Peyer's patch (tissue), 4 donors: ENCODE measurements around the gene BTK. TPM values are rescaled to one million over a fixed set of nuclear protein-coding genes. Genes with fewer than 3 reads are reported as not detected.

ENCODE experiments used
- DNase-seq, 3 donors: peaks; one replicate each; pipeline ENCODE4 v3.0.0-alpha.2; 2017 to 2019
- H3K27ac ChIP-seq, 4 donors: fragments of 200-600 bp; sonication (generic); one replicate each; pipeline ENCODE4 v1.5.1; 2016 to 2019
- H3K27me3 ChIP-seq, 2 donors: fragments of 200-600 bp; sonication (generic); one replicate each; pipeline ENCODE4 v1.5.1; 2019
- H3K36me3 ChIP-seq, 3 donors: fragments of 200-600 bp; sonication (generic); one replicate each; pipeline ENCODE4 v1.5.1; 2016 to 2019
- H3K4me1 ChIP-seq, 4 donors: fragments of 200-600 bp; sonication (generic); one replicate each; pipeline ENCODE4 v1.5.1; 2016 to 2019
- H3K4me3 ChIP-seq, 4 donors: fragments of 200-600 bp; sonication (generic); 1 replicate in 3 of 4; 2 replicates in 1 of 4; pipeline ENCODE4 v1.5.1; 2016 to 2019; ENCODE audit warnings: mild to moderate bottlenecking in 1 of 4
- H3K9me3 ChIP-seq, 4 donors: fragments of 200-600 bp; sonication (generic); one replicate each; pipeline ENCODE4 v1.5.1; 2016 to 2019; ENCODE audit warnings: mild to moderate bottlenecking in 1 of 4
- CTCF ChIP-seq, 6 experiments: fragments of 450-650 bp in 4 of 6; fragments of 200-600 bp in 2 of 6; sonication (generic) in 1 of 6; IDR thresholded peaks; one replicate each; pipeline ENCODE4 v1.5.1; 2017 to 2019; ENCODE audit warnings: antibody characterized with exemption in 6 of 6, mild to moderate bottlenecking in 3 of 6, moderate library complexity in 1 of 6
- POLR2A ChIP-seq, 2 donors: fragments of 450-650 bp; IDR thresholded peaks; one replicate each; pipeline ENCODE4 v1.5.1; 2017; ENCODE audit warnings: antibody characterized with exemption in 2 of 2, mild to moderate bottlenecking in 2 of 2, moderate library complexity in 2 of 2
- total RNA-seq, 4 donors: library from RNA; depleted of rRNA; stranded (reverse); fragments of >200 nt; gene quantifications; one replicate each; pipeline ENCODE4 v1.1.0, GENCODE V29; 2016

Gene BTK
- total RNA-seq, 4 donors from 2014 or later, result 1.4 to 66.8 (median 6.0) TPM; not detected in 1

DNA sequence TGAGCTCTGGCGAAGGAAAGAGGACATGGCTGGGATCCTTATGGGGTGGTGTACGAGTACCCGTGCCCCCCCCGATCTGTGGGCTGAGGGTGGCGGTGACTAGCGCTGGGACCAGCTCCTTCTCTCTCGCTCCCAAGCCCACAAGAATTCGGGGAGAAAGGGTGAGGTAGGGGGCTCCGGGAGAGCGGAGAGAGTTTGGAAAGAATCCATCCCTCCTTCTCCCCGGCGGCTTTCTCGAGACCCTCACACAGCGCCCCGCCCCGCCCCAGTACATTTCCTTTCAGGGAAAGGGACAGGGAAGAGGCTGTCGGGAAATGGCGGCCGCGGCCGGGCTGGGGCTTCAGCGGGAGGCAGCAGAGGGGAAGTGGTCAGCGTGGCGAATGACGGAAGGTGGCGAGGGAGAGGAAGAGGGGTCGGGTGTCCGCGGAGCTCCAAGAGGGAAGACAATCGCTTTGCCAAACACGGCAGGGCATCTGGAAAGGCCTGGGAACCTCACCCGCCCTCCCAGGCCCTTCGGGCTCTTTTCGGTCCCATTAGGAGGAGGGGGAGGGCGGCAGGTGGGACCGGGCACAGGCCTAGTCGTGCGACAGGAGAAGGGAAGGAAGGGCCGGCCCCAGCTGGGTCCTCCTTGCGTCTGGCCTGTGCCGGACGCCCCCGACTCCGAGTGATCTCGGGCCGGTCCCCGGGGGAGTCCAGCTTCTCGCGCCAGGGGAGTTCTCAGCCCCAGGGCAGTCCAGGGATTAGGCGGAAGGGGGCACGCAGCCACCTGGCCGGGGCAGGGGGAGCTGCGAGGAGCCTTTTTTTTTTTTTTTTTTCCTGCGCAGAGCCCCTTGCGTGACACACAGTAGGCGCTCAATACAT lies 32.2 kb upstream of the BTK start:
- Histone ChIP-seq H3K27me3 (no peaks in the 10 kb centered on the region), H3K9me3 (no peaks in the 10 kb centered on the region), H3K4me3 (peak overlapping the region; percentile 49 to 69 (median 60)), H3K36me3 (no peaks in the 10 kb centered on the region), H3K27ac (peak overlapping the region; percentile 76 to 92 (median 83)), H3K4me1 (peaks cover 0 to 15% (median 0%) of the 10 kb centered on the region in 4 donors)
- TF ChIP-seq CTCF (IDR thresholded peaks at IDR 0.05) (no peak), POLR2A (IDR thresholded peaks at IDR 0.05) (no peak)
- peak; percentile 51 to 77 (median 67) for DNase-seq

GRCh38 chrX:101417190-101417589 lies 31.2 kb upstream of the BTK start:
- no peak for DNase-seq
- no peak overlapping the region for H3K4me3 ChIP-seq
- peaks cover 0 to 9% (median 0%) of the 10 kb centered on the region in 3 donors for H3K36me3 ChIP-seq
- H3K27ac ChIP-seq, result peak overlapping the region in 2 of 4 donors; percentile 90 to 92
- H3K9me3 ChIP-seq, result no peaks in the 10 kb centered on the region
- TF ChIP-seq POLR2A (IDR thresholded peaks at IDR 0.05) (no peak), CTCF (IDR thresholded peaks at IDR 0.05) (no peak)
- no peaks in the 10 kb centered on the region for H3K27me3 ChIP-seq
- H3K4me1 ChIP-seq, result peaks cover 0 to 15% (median 0%) of the 10 kb centered on the region in 4 donors

- Histone ChIP-seq H3K36me3 (peaks cover 0 to 14% (median 0%) of the 10 kb centered on the region in 3 donors), H3K9me3 (no peaks in the 10 kb centered on the region), H3K27ac (no peak overlapping the region), H3K27me3 (no peaks in the 10 kb centered on the region), H3K4me3 (no peak overlapping the region), H3K4me1 (peaks cover 0 to 15% (median 0%) of the 10 kb centered on the region in 4 donors)
- no peak for DNase-seq
- TF ChIP-seq CTCF (IDR thresholded peaks at IDR 0.05) (no peak), POLR2A (IDR thresholded peaks at IDR 0.05) (no peak)
Observed at GRCh38 chrX:101416691-101417090, 30.7 kb upstream of the BTK start.

GRCh38 chrX:101415180-101416145 lies 29.5 kb upstream of the BTK start:
- no peak for DNase-seq
- Histone ChIP-seq H3K27ac (peak overlapping the region; percentile 6 to 55 (median 28)), H3K4me3 (no peak overlapping the region), H3K4me1 (peaks cover 0 to 22% (median 0%) of the 10 kb centered on the region in 4 donors), H3K9me3 (no peaks in the 10 kb centered on the region), H3K27me3 (no peaks in the 10 kb centered on the region), H3K36me3 (peaks cover 0 to 14% (median 0%) of the 10 kb centered on the region in 3 donors)
- peak; percentile 64 to 76 (median 68) for TF ChIP-seq CTCF (IDR thresholded peaks at IDR 0.05)
- TF ChIP-seq POLR2A (IDR thresholded peaks at IDR 0.05), result no peak

- Histone ChIP-seq H3K36me3 (peaks cover 0 to 14% (median 0%) of the 10 kb centered on the region in 3 donors), H3K27me3 (no peaks in the 10 kb centered on the region), H3K4me3 (no peak overlapping the region), H3K4me1 (peaks cover 0 to 21% (median 0%) of the 10 kb centered on the region in 4 donors), H3K27ac (peak overlapping the region in 1 of 4 donors; percentile 1), H3K9me3 (no peaks in the 10 kb centered on the region)
- TF ChIP-seq CTCF (IDR thresholded peaks at IDR 0.05), result no peak
- no peak for DNase-seq
Observed at GRCh38 chrX:101411984-101412383, 26.0 kb upstream of the BTK start.
